KMS-11 (cell line): ENCODE measurements around the gene ISG15.

Source experiments
- H2AFZ ChIP-seq: fragments of 200-600 bp; sonication (generic); 2 replicates; pipeline ENCODE4 v1.6.1; 2016; ENCODE audit warnings: antibody characterized with exemption, mixed run types, low read depth
- H3K27ac ChIP-seq: fragments of 200-600 bp; sonication (generic); 2 replicates; pipeline ENCODE4 v1.6.1; 2016; ENCODE audit warnings: mild to moderate bottlenecking, mixed run types
- H3K27me3 ChIP-seq: fragments of 200-600 bp; sonication (generic); 2 replicates; pipeline ENCODE4 v1.6.1; 2017; ENCODE audit warnings: mild to moderate bottlenecking, low read depth, mixed run types, moderate library complexity; ENCODE audit not compliant: insufficient read depth
- H3K36me3 ChIP-seq: fragments of 200-600 bp; sonication (generic); 2 replicates; pipeline ENCODE4 v1.6.1; 2017; ENCODE audit warnings: mild to moderate bottlenecking, mixed run types; ENCODE audit not compliant: insufficient read depth
- H3K4me1 ChIP-seq: fragments of 200-600 bp; sonication (generic); 2 replicates; pipeline ENCODE4 v1.6.1; 2016; ENCODE audit warnings: mild to moderate bottlenecking, low read depth, mixed run types; ENCODE audit not compliant: poor library complexity, severe bottlenecking
- H3K4me2 ChIP-seq: fragments of 200-600 bp; sonication (generic); 2 replicates; pipeline ENCODE4 v1.7.0; 2016; ENCODE audit warnings: mild to moderate bottlenecking, mixed run types
- H3K4me3 ChIP-seq: fragments of 200-600 bp; sonication (generic); IDR thresholded peaks from 2 replicates; pipeline ENCODE4 v1.6.1; 2017; ENCODE audit warnings: low read depth, low read length, mixed read lengths; ENCODE audit not compliant: insufficient read depth
- H3K79me2 ChIP-seq: fragments of 200-600 bp; sonication (generic); 2 replicates; pipeline ENCODE4 v1.6.1; 2016; ENCODE audit warnings: low read depth, mixed run types; ENCODE audit not compliant: insufficient read depth
- H3K9ac ChIP-seq: fragments of 200-600 bp; sonication (generic); 2 replicates; pipeline ENCODE4 v1.6.1; 2016; ENCODE audit warnings: mild to moderate bottlenecking, mixed run types
- H4K20me1 ChIP-seq: fragments of 200-600 bp; sonication (generic); 2 replicates; pipeline ENCODE4 v1.6.1; 2016; ENCODE audit warnings: mild to moderate bottlenecking, mixed run types; ENCODE audit not compliant: insufficient read depth
- CTCF ChIP-seq: fragments of 200-600 bp; sonication (generic); conservative IDR thresholded peaks from 2 replicates; pipeline ENCODE4 v1.6.1; 2017; ENCODE audit warnings: low read depth, mild to moderate bottlenecking, antibody characterized with exemption, low read length, moderate library complexity, mixed read lengths

ISG15 gene

GRCh38 chr1:1034439-1034781, 21.1 kb downstream of the ISG15 start:
- H3K36me3 ChIP-seq: no peaks in the 10 kb centered on the region
- H3K9ac ChIP-seq: no peak overlapping the region
- no peak overlapping the region for H3K4me3 ChIP-seq
- H3K4me2 ChIP-seq: no peak overlapping the region
- H3K27ac ChIP-seq: no peak overlapping the region
- H2AFZ ChIP-seq: no peak overlapping the region; the same call in 1 of the 2 replicates
- H3K27me3 ChIP-seq: peaks cover 66% of the 10 kb centered on the region
- TF ChIP-seq CTCF: no peak
- H4K20me1 ChIP-seq: no peaks in the 10 kb centered on the region
- H3K4me1 ChIP-seq: peaks cover 9% of the 10 kb centered on the region
- no peaks in the 10 kb centered on the region for H3K79me2 ChIP-seq

DNA sequence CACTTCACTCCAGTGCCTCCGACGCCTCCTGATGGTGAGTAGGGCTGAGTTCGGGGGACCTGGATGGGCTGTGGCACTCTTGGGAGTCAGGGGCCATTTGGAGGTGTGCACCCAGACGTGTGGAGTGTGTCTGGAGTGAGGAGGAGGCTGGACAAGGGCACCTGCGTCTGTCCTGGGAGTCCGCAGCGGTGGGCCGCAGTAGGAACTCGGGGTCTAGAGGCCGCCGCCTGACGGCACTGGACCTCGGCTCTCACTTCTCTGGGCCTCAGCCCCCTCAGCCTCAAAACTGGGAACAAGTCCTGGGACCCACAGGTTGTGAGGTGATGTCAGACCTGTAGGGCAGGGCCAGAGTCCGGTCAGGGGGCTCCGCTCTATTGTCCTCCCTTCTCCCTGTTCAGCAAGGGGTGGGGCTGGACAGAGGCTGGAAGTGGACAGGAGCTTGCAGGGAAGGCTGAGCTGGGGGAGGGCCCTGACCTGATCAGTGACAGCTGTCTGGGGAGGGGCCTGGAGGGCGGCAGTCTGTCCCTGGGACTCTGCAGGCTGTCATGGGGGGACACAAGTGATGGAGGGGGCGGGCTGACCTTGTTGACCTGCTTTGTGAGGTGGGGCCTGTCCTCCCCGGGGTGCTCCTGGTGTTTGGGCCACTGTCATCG, 22.1 kb downstream of the ISG15 start:
- Histone ChIP-seq H3K36me3 (no peaks in the 10 kb centered on the region), H3K4me3 (no peak overlapping the region), H2AFZ (no peak overlapping the region), H3K27me3 (peaks cover 74% of the 10 kb centered on the region), H3K4me1 (peaks cover 13% of the 10 kb centered on the region), H3K4me2 (no peak overlapping the region), H3K27ac (no peak overlapping the region), H3K9ac (no peak overlapping the region), H3K79me2 (no peaks in the 10 kb centered on the region), H4K20me1 (no peaks in the 10 kb centered on the region)
- TF ChIP-seq CTCF: no peak

DNA sequence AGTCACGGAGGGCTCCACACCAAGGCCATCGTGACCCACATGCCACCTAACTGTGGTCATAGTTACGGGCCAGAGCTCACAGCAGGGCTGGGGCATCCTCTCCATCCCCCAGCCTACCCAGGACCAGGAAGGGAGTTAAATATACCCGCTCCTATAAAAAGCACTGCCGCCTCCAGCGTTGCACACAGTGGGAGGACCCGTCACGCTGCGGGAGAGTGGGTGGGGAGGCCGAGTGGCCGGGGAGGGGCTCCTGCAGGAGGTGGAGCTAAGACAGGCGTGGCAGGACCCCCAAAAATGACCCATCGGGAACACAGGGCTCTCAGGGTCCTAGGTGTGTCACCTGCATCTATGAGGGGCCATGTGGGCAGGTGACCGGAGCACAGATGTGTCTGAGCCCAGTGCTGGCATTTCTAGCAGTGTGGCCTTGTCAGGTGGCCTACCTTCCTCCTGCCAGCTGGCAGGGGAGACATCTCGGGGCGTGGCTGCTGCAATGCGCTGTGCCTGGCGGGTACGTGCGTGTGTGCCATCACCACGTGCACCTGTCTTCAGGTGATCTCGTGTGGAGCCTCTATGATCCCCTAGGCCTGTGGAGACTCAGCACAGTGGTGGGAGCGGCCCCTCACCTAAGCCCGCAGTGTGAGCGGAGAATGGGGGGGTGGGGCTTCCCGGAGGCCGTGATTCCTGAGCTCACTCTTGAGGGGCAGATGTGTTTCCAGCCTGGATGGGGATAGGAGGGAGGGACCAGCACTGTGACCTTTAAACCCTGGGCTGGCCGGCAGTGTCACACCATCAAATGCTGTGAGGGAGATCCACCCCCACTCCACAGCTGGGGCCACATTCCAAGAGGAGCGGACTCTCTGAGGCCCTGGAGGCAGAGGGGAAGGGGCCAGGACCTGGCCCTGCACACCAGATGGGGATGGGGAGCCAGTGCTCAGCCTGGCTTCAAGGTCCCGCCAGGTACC, 24.4 kb downstream of the ISG15 start:
- no peak overlapping the region for H3K4me2 ChIP-seq
- H3K79me2 ChIP-seq: no peaks in the 10 kb centered on the region
- H3K27me3 ChIP-seq: peaks cover 65% of the 10 kb centered on the region
- H3K9ac ChIP-seq: no peak overlapping the region
- H3K27ac ChIP-seq: no peak overlapping the region
- TF ChIP-seq CTCF: no peak
- peaks cover 8% of the 10 kb centered on the region for H3K4me1 ChIP-seq
- H2AFZ ChIP-seq: no peak overlapping the region
- no peaks in the 10 kb centered on the region for H4K20me1 ChIP-seq
- H3K36me3 ChIP-seq: no peaks in the 10 kb centered on the region
- no peak overlapping the region for H3K4me3 ChIP-seq

DNA sequence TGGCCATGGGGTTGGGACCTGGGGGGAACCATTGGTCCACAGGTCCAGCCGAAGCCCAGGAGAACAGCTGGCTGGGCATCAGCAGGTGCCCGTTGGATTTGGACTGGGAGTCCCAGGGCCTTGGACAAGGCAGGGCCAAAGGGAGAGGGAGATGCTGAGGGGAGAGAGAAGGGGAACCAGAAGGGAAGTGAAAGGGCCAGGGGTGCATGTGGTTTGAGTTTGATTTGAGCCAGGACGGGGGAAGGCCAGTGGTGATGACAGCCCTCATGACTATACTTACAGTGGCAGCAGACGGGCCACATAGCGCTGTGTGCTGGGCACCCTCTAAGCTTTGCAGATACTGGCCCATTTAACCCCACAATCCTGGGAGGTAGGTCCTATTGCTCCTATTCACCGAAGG, 25.4 kb downstream of the ISG15 start:
- Histone ChIP-seq H3K79me2 (no peaks in the 10 kb centered on the region), H4K20me1 (no peaks in the 10 kb centered on the region), H3K36me3 (no peaks in the 10 kb centered on the region), H3K27me3 (peaks cover 63% of the 10 kb centered on the region), H3K4me2 (no peak overlapping the region), H3K9ac (no peak overlapping the region), H3K4me1 (peaks cover 6% of the 10 kb centered on the region), H2AFZ (no peak overlapping the region), H3K4me3 (no peak overlapping the region), H3K27ac (no peak overlapping the region)
- TF ChIP-seq CTCF: no peak
